ENCODE data around the gene CACUL1. TPM values are rescaled to one million over a fixed set of nuclear protein-coding genes. Genes with fewer than 3 reads are reported as not detected.
A peak's percentile ranks its signal among the peaks of the same experiment; 100 is the strongest.
"Not testable (repeated sequence)": the region's sequence is repeated elsewhere in the genome, so short reads cannot be mapped to it uniquely, and the experiment has no call there.

Gene CACUL1
- 17.9 and 21.4 TPM in 2 replicates for total RNA-seq

GRCh38 chr10:118754556-118755423 lies at the start of gene CACUL1:
CACUL1 (minus strand) TSS chr10:118754970; CDS start chr10:118754762, 208 bp downstream.
- peak; percentile 100 for DNase-seq (ENCODE audit: low read depth in 2 of 2)

GRCh38 chr10:118804262-118804773 lies 49.5 kb upstream of the CACUL1 start:
- no peak for DNase-seq (ENCODE audit: low read depth in 2 of 2)

GRCh38 chr10:118802126-118802793 lies 47.5 kb upstream of the CACUL1 start:
- DNase-seq (ENCODE audit: low read depth in 2 of 2) = no peak

GRCh38 chr10:118800920-118801319 lies 46.1 kb upstream of the CACUL1 start:
- DNase-seq (ENCODE audit: low read depth in 2 of 2) = peak; percentile 26 to 59

GRCh38 chr10:118799777-118800176 lies 45.0 kb upstream of the CACUL1 start:
- DNase-seq (ENCODE audit: low read depth in 2 of 2) = peak in 1 of 2 donors; percentile 36

GRCh38 chr10:118798231-118798662 lies 43.5 kb upstream of the CACUL1 start:
- DNase-seq (ENCODE audit: low read depth in 2 of 2) = peak in 1 of 2 donors; percentile 38

- not testable (repeated sequence) for DNase-seq (ENCODE audit: low read depth in 2 of 2)
Observed at GRCh38 chr10:118794971-118795370, 40.2 kb upstream of the CACUL1 start.

- no peak for DNase-seq (ENCODE audit: low read depth in 2 of 2)
Observed at GRCh38 chr10:118793545-118793944, 38.8 kb upstream of the CACUL1 start.

- no peak for DNase-seq (ENCODE audit: low read depth in 2 of 2)
Observed at GRCh38 chr10:118792526-118792925, 37.8 kb upstream of the CACUL1 start.

- no peak for DNase-seq (ENCODE audit: low read depth in 2 of 2)
Observed at GRCh38 chr10:118790058-118790457, 35.3 kb upstream of the CACUL1 start.

GRCh38 chr10:118785551-118785950 lies 30.8 kb upstream of the CACUL1 start:
- DNase-seq (ENCODE audit: low read depth in 2 of 2) = no peak

- DNase-seq (ENCODE audit: low read depth in 2 of 2) = no peak
Observed at GRCh38 chr10:118783776-118784545, 29.2 kb upstream of the CACUL1 start.

- DNase-seq (ENCODE audit: low read depth in 2 of 2) = not testable (repeated sequence)
Observed at GRCh38 chr10:118782916-118783465, 28.2 kb upstream of the CACUL1 start.

GRCh38 chr10:118781541-118781940 lies 26.8 kb upstream of the CACUL1 start:
- no peak for DNase-seq (ENCODE audit: low read depth in 2 of 2)

GRCh38 chr10:118778727-118779126 lies 24.0 kb upstream of the CACUL1 start:
- DNase-seq (ENCODE audit: low read depth in 2 of 2) = no peak

GRCh38 chr10:118776960-118777359 lies 22.2 kb upstream of the CACUL1 start:
- DNase-seq (ENCODE audit: low read depth in 2 of 2) = no peak

GRCh38 chr10:118776033-118776432 lies 21.3 kb upstream of the CACUL1 start:
- DNase-seq (ENCODE audit: low read depth in 2 of 2) = no peak

- peak; percentile 10 to 15 for DNase-seq (ENCODE audit: low read depth in 2 of 2)
Observed at GRCh38 chr10:118775478-118775877, 20.7 kb upstream of the CACUL1 start.

- DNase-seq (ENCODE audit: low read depth in 2 of 2) = no peak
Observed at GRCh38 chr10:118773041-118773440, 18.3 kb upstream of the CACUL1 start.

- no peak for DNase-seq (ENCODE audit: low read depth in 2 of 2)
Observed at GRCh38 chr10:118771976-118772375, 17.2 kb upstream of the CACUL1 start.

GRCh38 chr10:118769898-118770600 lies 15.3 kb upstream of the CACUL1 start:
- DNase-seq (ENCODE audit: low read depth in 2 of 2) = no peak
